Stimulated activated CD4-positive, alpha-beta T cell treated with anti-CD3 and anti-CD28 coated beads, Interleukin-12 subunit alpha, Interleukin-12 subunit beta, amount 100 ng/mL, for 4 hours (primary cell): ENCODE data around the gene NOXA1.

ENCODE experiments used
- DNase-seq: peaks from one replicate; pipeline ENCODE4 v3.0.0-alpha.2; 2020

NOXA1 gene

GRCh38 chr9:137467161-137467581 lies 44.0 kb downstream of the NOXA1 start:
- no peak for DNase-seq

GRCh38 chr9:137467896-137468295 lies 44.7 kb downstream of the NOXA1 start:
- no peak for DNase-seq

- DNase-seq, result no peak
Measured at GRCh38 chr9:137470785-137471184, 47.6 kb downstream of the NOXA1 start.

- no peak for DNase-seq
Measured at GRCh38 chr9:137474271-137474670, 51.1 kb downstream of the NOXA1 start.

- DNase-seq, result no peak
Measured at GRCh38 chr9:137475666-137476065, 52.5 kb downstream of the NOXA1 start.

GRCh38 chr9:137476856-137477255 lies 53.7 kb downstream of the NOXA1 start:
- DNase-seq, result no peak

- no peak for DNase-seq
Measured at GRCh38 chr9:137477778-137478612, 54.8 kb downstream of the NOXA1 start.

- no peak for DNase-seq
Measured at GRCh38 chr9:137478613-137478961, 55.4 kb downstream of the NOXA1 start.

- no peak for DNase-seq
Measured at GRCh38 chr9:137478962-137479861, 56.0 kb downstream of the NOXA1 start.

- no peak for DNase-seq
Measured at GRCh38 chr9:137479892-137480685, 56.9 kb downstream of the NOXA1 start.

GRCh38 chr9:137480686-137481683 lies 57.8 kb downstream of the NOXA1 start:
- no peak for DNase-seq

- no peak for DNase-seq
Measured at GRCh38 chr9:137482094-137482781, 59.0 kb downstream of the NOXA1 start.
